ENCODE results near the gene RNF169.

GRCh38 chr11:74847895-74848294, 99.2 kb downstream of the RNF169 start:
- TF ChIP-seq EZH2 (IDR thresholded peaks at IDR 0.05; ENCODE audit: low read length, missing control alignments), result no peak
- TF ChIP-seq CTCF (conservative IDR thresholded peaks at IDR 0.05 in 1 of 2, IDR thresholded peaks at IDR 0.05 in 1 of 2; ENCODE audit: low read depth in 1 of 2, low read length in 2 of 2), result no peak
